ENCODE results near the gene EEPD1. TPM values are rescaled to one million over a fixed set of nuclear protein-coding genes. Genes with fewer than 3 reads are reported as not detected.
"Not testable (repeated sequence)": the region's sequence is repeated elsewhere in the genome, so short reads cannot be mapped to it uniquely, and the experiment has no call there.

The EEPD1 gene
- total RNA-seq, 4 donors from 2014 or later, result 12.4 to 36.2 (median 20.4) TPM

DNA sequence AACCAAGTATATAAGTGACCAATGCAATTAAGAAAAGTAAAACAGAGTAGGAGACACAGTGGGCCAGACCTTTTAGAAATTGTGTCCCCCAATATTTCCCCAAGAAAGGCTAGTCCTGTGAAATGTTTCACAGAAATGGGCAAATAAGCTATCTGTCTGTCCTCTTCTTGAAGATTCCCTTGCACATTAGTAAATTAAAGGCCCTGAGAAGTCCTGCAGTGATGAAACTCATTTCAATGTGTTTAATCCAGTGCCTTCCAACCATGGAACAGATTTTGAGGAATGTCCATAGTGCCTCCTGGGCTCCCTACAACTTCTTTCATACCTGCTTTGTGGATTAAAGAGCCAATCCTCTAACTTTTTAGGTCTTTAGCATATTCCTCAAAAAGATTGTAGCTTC is 11.2 kb upstream of the EEPD1 start:
- TF ChIP-seq POLR2AphosphoS5 (IDR thresholded peaks at IDR 0.05), result no peak
- no peak for TF ChIP-seq EP300 (IDR thresholded peaks at IDR 0.05)
- no peak for TF ChIP-seq CTCF (IDR thresholded peaks at IDR 0.05)
- TF ChIP-seq POLR2A (IDR thresholded peaks at IDR 0.05), result no peak
- ATAC-seq, result no peak

DNA sequence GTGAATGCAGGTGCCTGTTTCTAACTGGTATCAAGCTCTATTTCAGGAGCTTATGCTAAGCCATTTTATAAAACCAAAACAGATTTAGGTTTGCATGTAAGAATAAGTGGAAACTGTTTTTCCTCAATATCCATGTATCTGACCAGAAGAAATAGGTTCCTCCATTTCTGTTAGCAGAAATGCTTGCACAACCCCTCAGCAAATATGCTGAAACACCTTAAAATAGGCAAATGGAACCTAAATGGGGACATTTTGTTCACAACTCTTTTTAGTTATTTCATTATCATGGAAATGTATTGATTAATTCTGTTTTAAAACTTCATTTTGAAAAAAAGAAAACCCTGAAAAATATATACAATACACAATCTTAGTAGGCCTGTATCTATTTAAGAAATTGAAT is 8.9 kb upstream of the EEPD1 start:
- TF ChIP-seq POLR2AphosphoS5 (IDR thresholded peaks at IDR 0.05), result no peak
- H3K4me1 ChIP-seq, result no peaks in the 10 kb centered on the region
- H3K4me3 ChIP-seq, result no peak overlapping the region
- H3K27me3 ChIP-seq, result no peaks in the 10 kb centered on the region
- H3K27ac ChIP-seq, result no peak overlapping the region
- H3K36me3 ChIP-seq, result no peaks in the 10 kb centered on the region
- H3K9me3 ChIP-seq, result peaks cover 0 to 9% (median 0%) of the 10 kb centered on the region in 3 donors
- no peak for ATAC-seq

More for the DNA sequence above, 11.2 kb upstream of the EEPD1 start:
- no peaks in the 10 kb centered on the region for H3K4me1 ChIP-seq
- H3K4me3 ChIP-seq, result no peak overlapping the region
- H3K27me3 ChIP-seq, result no peaks in the 10 kb centered on the region
- H3K27ac ChIP-seq, result no peak overlapping the region
- H3K9me3 ChIP-seq, result no peaks in the 10 kb centered on the region
- H3K36me3 ChIP-seq, result no peaks in the 10 kb centered on the region

DNA sequence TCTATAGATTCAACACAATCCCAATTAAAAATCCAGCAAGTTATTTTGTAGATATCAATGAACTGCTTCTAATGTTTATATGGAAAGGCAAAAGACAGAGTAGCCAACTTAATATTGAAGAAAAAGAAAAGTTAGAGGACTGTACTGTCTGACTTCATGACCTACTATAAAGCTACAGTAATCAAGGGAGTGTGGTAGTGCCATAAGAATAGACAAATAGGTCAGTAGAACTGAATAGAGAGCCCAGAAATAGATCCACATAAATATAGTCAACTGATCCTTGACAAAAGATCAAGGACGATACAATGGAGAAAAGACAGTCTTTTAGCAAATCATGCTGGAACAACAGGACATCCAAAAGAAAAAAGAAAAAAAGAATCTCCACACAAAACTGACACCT is 7.4 kb upstream of the EEPD1 start:
- no peak overlapping the region for H3K27ac ChIP-seq
- 80 to 87% methylated on average over 1 of the region's 1 CpG for WGBS, 2 donors (ENCODE audit: low coverage in 1 of 2)
- ATAC-seq, result no peak
- no peak overlapping the region for H3K4me3 ChIP-seq
- H3K9me3 ChIP-seq, result peaks cover 0 to 9% (median 0%) of the 10 kb centered on the region in 3 donors
- H3K27me3 ChIP-seq, result no peaks in the 10 kb centered on the region
- TF ChIP-seq POLR2AphosphoS5 (IDR thresholded peaks at IDR 0.05) (no peak), CTCF (IDR thresholded peaks at IDR 0.05) (no peak), POLR2A (IDR thresholded peaks at IDR 0.05) (no peak), EP300 (IDR thresholded peaks at IDR 0.05) (no peak)
- H3K4me1 ChIP-seq, result no peaks in the 10 kb centered on the region
- H3K36me3 ChIP-seq, result no peaks in the 10 kb centered on the region

DNA sequence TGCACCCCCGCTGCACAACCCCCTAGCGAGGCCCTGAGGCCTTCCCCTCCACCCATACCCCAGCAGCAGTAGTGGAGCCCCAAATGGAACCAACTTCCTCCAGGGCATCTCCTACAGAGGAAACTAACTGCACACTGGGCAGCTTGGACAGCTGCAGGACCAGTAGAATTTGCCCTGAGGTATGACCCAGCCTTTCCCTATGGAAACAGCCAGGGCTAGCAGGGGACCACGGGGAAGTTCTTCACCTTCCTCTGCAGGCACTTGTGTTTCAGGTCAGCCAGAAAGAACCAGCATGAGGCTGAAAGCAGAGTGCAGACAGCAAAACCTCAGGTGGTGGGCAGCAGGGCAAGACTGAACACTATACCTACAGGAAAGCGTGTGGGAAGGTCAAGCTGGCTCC is 5.7 kb upstream of the EEPD1 start:
- WGBS, 2 donors (ENCODE audit: low coverage in 1 of 2), result 47 to 100% methylated on average over 1 to 3 of the region's 4 CpGs
- no peak for TF ChIP-seq EP300 (IDR thresholded peaks at IDR 0.05)
- no peak for TF ChIP-seq POLR2AphosphoS5 (IDR thresholded peaks at IDR 0.05)
- no peak for TF ChIP-seq POLR2A (IDR thresholded peaks at IDR 0.05)
- TF ChIP-seq CTCF (IDR thresholded peaks at IDR 0.05), result no peak
- peaks cover 0 to 9% (median 0%) of the 10 kb centered on the region in 3 donors for H3K9me3 ChIP-seq
- no peak for ATAC-seq
- H3K27ac ChIP-seq, result no peak overlapping the region
- H3K4me1 ChIP-seq, result peaks cover 0 to 6% (median 2%) of the 10 kb centered on the region in 3 donors
- H3K27me3 ChIP-seq, result no peaks in the 10 kb centered on the region
- no peaks in the 10 kb centered on the region for H3K36me3 ChIP-seq
- H3K4me3 ChIP-seq, result no peak overlapping the region

DNA sequence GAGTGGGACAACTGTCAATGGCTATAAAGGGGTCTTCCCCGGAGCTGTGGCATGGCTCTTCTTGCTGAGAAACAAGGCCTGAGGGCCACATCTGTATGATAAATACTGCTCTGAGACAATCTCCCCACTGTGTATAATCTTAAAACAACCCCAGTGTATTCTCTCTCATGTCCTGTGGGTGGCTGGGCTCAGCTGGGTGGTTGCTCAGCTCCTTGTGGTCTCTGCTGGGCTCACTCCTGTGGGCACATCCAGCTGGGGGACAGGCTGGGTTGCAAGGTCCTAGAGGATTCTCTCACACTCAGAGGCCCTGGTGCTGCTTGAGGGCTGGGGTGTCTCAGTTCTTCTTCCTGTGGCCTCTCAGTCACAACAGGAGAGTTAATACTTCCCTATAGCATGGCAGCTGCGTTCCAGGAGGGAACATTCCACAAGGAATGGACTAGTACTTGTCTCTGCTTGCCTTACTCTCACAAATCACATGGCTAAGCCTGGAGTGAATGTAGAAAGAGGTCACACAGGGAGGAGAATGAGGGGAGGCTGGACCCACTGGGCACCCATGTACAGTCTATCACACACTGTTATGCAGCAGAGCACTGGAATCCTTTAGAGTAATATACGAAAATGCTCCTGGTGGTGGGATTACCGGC is 4.5 kb upstream of the EEPD1 start:
- Histone ChIP-seq H3K36me3 (no peaks in the 10 kb centered on the region), H3K9me3 (peaks cover 0 to 9% (median 0%) of the 10 kb centered on the region in 3 donors), H3K27ac (no peak overlapping the region), H3K4me1 (peaks cover 0 to 10% (median 2%) of the 10 kb centered on the region in 3 donors), H3K4me3 (no peak overlapping the region), H3K27me3 (no peaks in the 10 kb centered on the region)
- 97% methylated on average over 3 of the region's 4 CpGs; no CpG with 5 or more reads in 1 of the 2 donors for WGBS, 2 donors (ENCODE audit: low coverage in 1 of 2)
- no peak for TF ChIP-seq POLR2AphosphoS5 (IDR thresholded peaks at IDR 0.05)
- no peak for ATAC-seq

DNA sequence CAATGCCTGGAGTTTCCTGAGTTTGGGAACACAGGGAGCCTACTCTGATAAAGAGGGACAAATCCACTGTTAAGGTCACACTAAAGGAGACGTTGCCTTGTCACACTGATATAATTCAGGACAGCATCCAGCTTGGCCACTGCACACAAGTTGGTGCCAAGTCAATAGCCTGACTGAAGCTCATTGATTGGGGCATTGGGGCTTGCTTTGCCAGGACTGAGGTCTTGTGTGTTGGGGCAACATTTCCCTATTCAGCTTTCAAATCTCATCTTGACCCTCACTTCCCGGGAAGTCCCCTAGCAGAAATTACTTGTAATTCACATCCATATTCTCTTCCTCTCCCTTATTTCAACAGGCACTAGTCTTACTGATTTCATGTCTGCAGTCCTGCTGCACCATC is 3.8 kb upstream of the EEPD1 start:
- H3K4me1 ChIP-seq, result peaks cover 0 to 17% (median 7%) of the 10 kb centered on the region in 3 donors
- not testable (repeated sequence) for H3K9me3 ChIP-seq, H3K27me3 ChIP-seq, H3K4me3 ChIP-seq, ATAC-seq, H3K27ac ChIP-seq, H3K36me3 ChIP-seq
- no CpG with 5 or more reads among the region's 2 CpGs for WGBS, 2 donors (ENCODE audit: low coverage in 1 of 2)
